Activated CD4-positive, alpha-beta memory T cell treated with anti-CD3 and anti-CD28 coated beads for 36 hours (primary cell): ENCODE measurements around the gene COA6. TPM values are rescaled to one million over a fixed set of nuclear protein-coding genes. Genes with fewer than 3 reads are reported as not detected.
"Not testable (repeated sequence)": the region's sequence is repeated elsewhere in the genome, so short reads cannot be mapped to it uniquely, and the experiment has no call there.

Experiments used
- CTCF ChIA-PET: fragments of 350-600 bp; sonication (Branson Sonifier 250); formaldehyde crosslinking; loops from one replicate; lab custom pipeline; 2021; ENCODE audit warnings: antibody characterized with exemption, inconsistent platforms; lab: Charles Lee
- POLR2A ChIA-PET: fragments of 350-600 bp; sonication (Branson Sonifier 250); formaldehyde crosslinking; loops from one replicate; lab custom pipeline; 2021; ENCODE audit warnings: antibody characterized with exemption; lab: Charles Lee
- DNase-seq: peaks from one replicate; pipeline ENCODE4 v3.0.0-alpha.2; 2020
- H3K27ac Mint-ChIP-seq: one replicate; pipeline ENCODE4 v1.8.0; 2021; ENCODE audit warnings: mixed read lengths
- H3K27me3 Mint-ChIP-seq: one replicate; pipeline ENCODE4 v1.8.0; 2021; ENCODE audit warnings: mixed read lengths
- H3K36me3 Mint-ChIP-seq: one replicate; pipeline ENCODE4 v1.8.0; 2021; ENCODE audit warnings: mixed read lengths
- H3K4me1 Mint-ChIP-seq: one replicate; pipeline ENCODE4 v1.8.0; 2021; ENCODE audit warnings: low read depth, mixed read lengths
- H3K4me3 Mint-ChIP-seq: one replicate; pipeline ENCODE4 v1.8.0; 2021; ENCODE audit warnings: mild to moderate bottlenecking, mixed read lengths
- H3K9me3 Mint-ChIP-seq: one replicate; pipeline ENCODE4 v1.8.0; 2021; ENCODE audit warnings: mixed read lengths
- intact Hi-C: fragments of 100-400 bp; cut with micrococcal nuclease; formaldehyde crosslinking; loops from one replicate; pipeline ENCODE4 v1.15.1; 2023
- total RNA-seq, 2 experiments: library from RNA; stranded (reverse); gene quantifications; one replicate each; pipeline ENCODE4 v1.2.3, GENCODE V29; 2021

Gene COA6
- total RNA-seq, 2 experiments from 2014 or later = 57.7 to 58.5 TPM

DNA sequence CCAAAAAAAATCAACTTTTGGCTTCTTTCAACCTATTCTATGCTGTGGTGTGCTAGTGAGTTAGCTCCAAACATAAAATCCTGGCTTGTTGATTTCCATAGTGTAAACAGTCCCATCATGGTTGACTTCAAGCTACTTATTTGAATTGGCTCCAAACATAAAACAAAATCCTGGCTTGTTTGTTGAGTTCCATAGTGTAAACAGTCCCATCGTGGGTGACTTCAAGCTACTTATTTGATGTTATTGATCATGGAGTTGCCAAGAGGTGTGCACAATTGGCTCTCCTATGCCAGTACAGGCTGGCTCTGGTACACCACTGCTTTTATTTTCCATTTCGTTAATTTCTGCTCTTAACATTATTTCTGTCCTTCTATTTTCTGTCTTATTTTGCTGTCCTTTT, 1.8 kb upstream of the COA6 start:
- Mint-ChIP-seq H3K27me3 (no peaks in the 10 kb centered on the region), H3K36me3 (peaks cover 21% of the 10 kb centered on the region), H3K9me3 (no peaks in the 10 kb centered on the region), H3K4me3 (no peak overlapping the region), H3K27ac (no peak overlapping the region), H3K4me1 (peaks cover 54% of the 10 kb centered on the region)
- intact Hi-C loops = no loop called here
- no peak for DNase-seq
- ChIA-PET CTCF (interaction anchor here (0.9 to 1.6 kb wide), 3 partner anchors 44 to 61 kb away, joined by 4 read pairs; no protein-coding TSS in a partner anchor), POLR2A (no interaction called here)

DNA sequence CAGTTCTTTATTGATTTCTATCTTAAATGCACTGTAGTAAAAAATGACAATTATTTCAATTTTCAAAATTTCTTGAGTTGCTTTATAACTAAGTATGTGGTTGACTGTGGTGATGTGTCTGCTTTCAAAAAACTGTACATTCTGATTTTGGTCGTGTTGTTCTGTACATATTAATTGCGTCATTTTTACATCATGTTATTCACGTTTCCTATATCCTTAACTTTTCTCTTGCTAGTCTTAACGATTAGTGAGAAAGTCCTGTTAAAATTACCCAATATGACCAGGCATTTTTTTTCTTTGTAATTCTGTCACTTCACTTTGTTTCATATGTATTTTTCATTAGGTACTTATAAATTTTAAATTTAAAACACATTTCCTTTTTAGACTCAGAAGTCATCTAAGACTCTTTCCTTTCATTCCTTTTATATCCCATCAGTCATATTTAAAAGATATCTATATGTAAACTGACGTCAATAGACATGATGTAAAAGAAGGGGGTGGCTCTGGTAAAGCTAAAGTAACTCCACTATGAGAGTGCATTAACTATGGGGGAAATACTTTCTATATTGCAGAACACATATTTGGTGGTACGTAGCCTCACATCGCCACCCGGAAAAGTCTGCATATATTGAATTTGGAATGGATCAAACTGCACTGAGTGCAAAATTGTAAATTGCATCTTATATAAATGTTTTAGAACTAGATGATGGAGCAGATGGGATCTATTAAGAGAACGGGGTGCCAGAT, 1.1 kb upstream of the COA6 start:
- Mint-ChIP-seq H3K27me3 (no peaks in the 10 kb centered on the region), H3K27ac (peak overlapping the region; percentile 100), H3K4me3 (peak overlapping the region; percentile 97), H3K36me3 (peaks cover 26% of the 10 kb centered on the region), H3K4me1 (peaks cover 59% of the 10 kb centered on the region), H3K9me3 (no peaks in the 10 kb centered on the region)
- ChIA-PET POLR2A (interaction anchor here (1.8 to 2.0 kb wide), 2 partner anchors 36 to 106 kb away, joined by 7 to 10 read pairs; no protein-coding TSS in a partner anchor), CTCF (interaction anchor here (1.6 to 2.5 kb wide), 3 partner anchors 37 to 45 kb away, joined by 4 to 13 read pairs (median 10); no protein-coding TSS in a partner anchor)
- intact Hi-C loops = loop anchor here (2.0 kb wide), 5 partner anchors 15 to 957 kb away; partner anchors contain the start of genes ARID4B, GGPS1 and TARBP1
- DNase-seq = no peak

DNA sequence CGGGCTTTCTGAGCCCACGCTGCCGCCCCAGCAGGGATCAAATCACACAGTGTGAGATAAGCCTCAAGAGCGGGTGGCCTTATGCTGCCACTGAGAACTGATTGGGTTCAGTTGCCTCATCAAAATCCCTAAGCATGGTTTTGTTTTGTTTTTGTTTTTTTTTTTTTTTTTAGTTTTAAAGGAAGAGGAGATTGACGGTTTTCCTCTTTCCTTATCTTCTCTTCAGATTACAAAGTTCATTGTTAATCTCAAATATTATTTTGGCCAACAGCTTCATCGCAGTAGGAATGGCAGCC, 651 bp downstream of the COA6 start:
- no peak for DNase-seq
- intact Hi-C loops = loop anchor here (1.0 to 2.0 kb wide), 7 partner anchors 17 to 955 kb away; partner anchors contain the start of genes ARID4B, GGPS1 and TARBP1
- CTCF ChIA-PET = interaction anchor here (1.0 to 3.2 kb wide), 6 partner anchors 25 to 105 kb away, joined by 3 to 13 read pairs (median 8); partner anchors contain the start of gene TARBP1
- peaks cover 41% of the 10 kb centered on the region for H3K36me3 Mint-ChIP-seq
- H3K4me1 Mint-ChIP-seq = peaks cover 55% of the 10 kb centered on the region
- H3K9me3 Mint-ChIP-seq = no peaks in the 10 kb centered on the region
- POLR2A ChIA-PET = interaction anchor here (0.7 to 2.3 kb wide), 11 partner anchors 10 to 1131 kb away, joined by 3 to 12 read pairs (median 5); partner anchors contain the start of gene B3GALNT2
- peak overlapping the region; percentile 97 for H3K4me3 Mint-ChIP-seq
- peak overlapping the region; percentile 100 for H3K27ac Mint-ChIP-seq
- no peaks in the 10 kb centered on the region for H3K27me3 Mint-ChIP-seq

DNA sequence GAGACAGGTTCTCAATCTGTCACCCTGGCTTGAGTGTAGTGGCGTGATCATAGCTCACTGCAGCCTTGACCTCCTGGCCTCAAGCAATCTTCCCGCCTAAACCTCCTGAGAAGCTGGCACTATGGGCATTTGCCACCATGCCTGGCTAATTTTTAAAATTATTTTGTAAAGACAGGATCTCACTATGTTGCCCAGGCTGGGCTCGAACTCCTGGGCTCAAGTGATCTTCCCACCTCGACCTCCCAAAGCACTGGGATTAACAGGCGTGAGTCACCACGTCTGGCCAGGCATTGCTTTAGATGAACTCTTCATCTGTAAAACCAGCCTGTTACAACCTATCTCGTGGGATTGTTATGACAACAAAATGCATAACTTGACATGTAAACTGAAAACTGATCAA, 2.4 kb downstream of the COA6 start:
- Mint-ChIP-seq H3K9me3 (peaks cover 5% of the 10 kb centered on the region), H3K27me3 (no peaks in the 10 kb centered on the region), H3K4me3 (no peak overlapping the region), H3K27ac (no peak overlapping the region), H3K4me1 (peaks cover 50% of the 10 kb centered on the region), H3K36me3 (peaks cover 50% of the 10 kb centered on the region)
- ChIA-PET CTCF (interaction anchor here (3.2 kb wide), 1 partner anchor 52 kb away, joined by 12 read pairs; no protein-coding TSS in a partner anchor), POLR2A (no interaction called here)
- no peak for DNase-seq
- intact Hi-C loops = no loop called here

DNA sequence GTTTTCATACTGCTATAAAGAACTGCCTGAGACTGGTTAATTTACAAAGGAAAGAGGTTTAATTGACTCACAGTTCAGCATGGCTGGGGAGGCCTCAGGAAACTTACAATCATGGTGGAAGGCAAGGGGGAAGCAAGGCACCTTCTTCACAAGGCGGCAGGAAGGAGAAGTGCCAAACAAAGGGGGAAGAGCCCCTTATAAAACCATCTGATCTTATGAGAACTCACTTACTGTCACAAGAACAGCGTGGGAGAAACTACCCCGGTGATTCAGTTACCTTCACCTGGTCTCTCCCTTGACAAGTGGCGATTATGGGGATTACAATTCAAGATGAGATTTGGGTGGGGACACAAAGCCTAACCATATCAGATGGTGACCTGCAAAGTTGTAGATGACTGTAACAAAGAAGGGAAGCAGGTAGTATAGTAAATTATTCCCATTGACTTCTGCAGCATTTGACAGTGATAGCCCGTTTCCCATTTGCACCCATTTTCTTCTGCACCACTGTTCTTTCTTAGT, 6.4 kb downstream of the COA6 start:
- CTCF ChIA-PET, POLR2A ChIA-PET, H3K9me3 Mint-ChIP-seq, H3K27ac Mint-ChIP-seq, DNase-seq, H3K4me3 Mint-ChIP-seq, intact Hi-C loops, H3K27me3 Mint-ChIP-seq: not testable (repeated sequence)
- peaks cover 52% of the 10 kb centered on the region for H3K36me3 Mint-ChIP-seq
- peaks cover 33% of the 10 kb centered on the region for H3K4me1 Mint-ChIP-seq

DNA sequence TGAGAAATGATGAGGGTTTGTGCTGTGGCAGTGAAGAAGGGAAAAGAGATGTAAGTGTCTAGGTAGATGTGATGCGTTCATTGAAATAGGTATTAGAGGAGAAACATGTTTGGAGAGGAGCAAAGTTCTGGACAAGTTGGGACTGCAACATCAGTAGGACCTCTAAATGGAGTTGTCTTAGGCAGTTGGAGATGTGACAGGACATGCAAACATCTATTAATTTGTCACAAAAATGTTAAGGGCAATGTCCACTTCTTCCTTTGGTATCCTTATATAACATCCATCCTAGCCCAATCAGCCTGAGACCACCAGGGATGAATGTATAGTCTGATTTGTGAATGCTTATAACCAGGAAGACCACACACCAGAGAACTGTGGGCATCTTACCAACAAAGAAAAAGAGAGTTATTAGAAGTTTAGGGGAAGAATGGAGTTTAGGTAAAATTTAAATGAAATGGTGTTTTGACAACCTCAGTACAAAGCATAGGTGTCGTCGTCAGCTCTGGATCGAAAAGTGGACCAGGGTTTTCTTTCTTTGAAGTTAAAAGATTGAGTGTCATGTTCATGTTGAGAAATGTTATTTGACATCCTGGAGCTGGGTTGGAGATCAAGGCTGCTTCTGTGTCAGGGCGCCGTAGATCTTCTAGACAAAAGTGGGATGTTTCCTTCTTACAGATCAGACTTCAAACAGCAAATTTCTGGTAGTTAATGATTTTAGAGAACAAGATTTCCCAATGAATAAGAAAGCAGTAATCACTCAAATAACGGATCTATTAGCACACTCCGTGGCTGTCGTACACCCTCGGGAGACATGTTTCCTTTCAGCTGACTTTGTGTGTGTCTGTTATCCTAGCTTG, 8.7 kb downstream of the COA6 start:
- CTCF ChIA-PET = no interaction called here
- POLR2A ChIA-PET = no interaction called here
- Mint-ChIP-seq H3K4me3 (no peak overlapping the region), H3K36me3 (peaks cover 44% of the 10 kb centered on the region), H3K27ac (no peak overlapping the region), H3K9me3 (peaks cover 5% of the 10 kb centered on the region), H3K27me3 (no peaks in the 10 kb centered on the region), H3K4me1 (peaks cover 27% of the 10 kb centered on the region)
- DNase-seq = no peak
- intact Hi-C loops = no loop called here

DNA sequence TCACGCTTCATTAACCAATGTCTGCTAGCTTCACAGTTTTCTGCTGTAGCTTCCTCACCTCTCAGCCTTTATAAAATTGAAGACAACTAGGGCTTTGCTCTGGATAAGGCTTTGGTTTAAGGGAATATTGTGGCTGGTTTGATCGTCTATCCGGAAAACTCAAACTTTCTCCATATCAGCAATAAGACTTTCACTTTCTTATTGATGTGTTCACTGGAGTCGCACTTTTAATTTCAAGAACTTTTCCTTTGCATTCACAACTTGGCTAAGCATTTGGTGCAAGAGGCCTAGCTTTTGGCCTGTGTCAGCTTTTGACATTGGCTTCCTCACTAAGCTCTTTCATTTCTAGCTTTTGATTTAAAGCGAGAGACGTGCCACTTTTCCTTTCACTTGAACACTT, 12.9 kb downstream of the COA6 start:
- intact Hi-C loops = loop anchor here (1.0 kb wide), 1 partner anchor 23 kb away; no protein-coding TSS in a partner anchor
- Mint-ChIP-seq H3K27me3 (no peaks in the 10 kb centered on the region), H3K36me3 (peaks cover 20% of the 10 kb centered on the region), H3K4me1 (peaks cover 16% of the 10 kb centered on the region), H3K27ac (peak overlapping the region; percentile 54), H3K9me3 (no peaks in the 10 kb centered on the region), H3K4me3 (peak overlapping the region; percentile 7)
- ChIA-PET CTCF (interaction anchor here (0.6 to 1.2 kb wide), 2 partner anchors 59 to 650 kb away, joined by 3 to 4 read pairs; no protein-coding TSS in a partner anchor), POLR2A (interaction anchor here (0.9 kb wide), 1 partner anchor 13 kb away, joined by 3 read pairs; the partner anchor contains the start of gene COA6)
- DNase-seq = peak; percentile 18

DNA sequence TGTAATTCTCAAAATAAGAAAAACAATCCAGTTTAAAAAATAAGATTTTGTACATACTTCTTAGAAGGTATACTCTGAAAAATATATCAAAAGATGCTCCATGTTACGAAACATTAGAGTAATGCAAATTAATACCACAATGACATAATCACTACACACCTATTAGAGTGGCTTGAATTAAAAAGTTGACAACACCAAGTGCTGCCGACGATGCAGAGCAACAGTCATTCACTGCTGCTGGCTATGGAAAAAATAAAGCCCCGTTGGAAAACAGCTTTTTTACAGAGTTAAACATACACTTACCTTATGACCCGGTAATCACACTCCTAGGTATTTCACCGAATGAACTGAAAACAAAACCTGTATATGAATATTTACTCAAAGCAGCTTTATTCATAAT, 14.8 kb downstream of the COA6 start:
- Mint-ChIP-seq H3K27ac (no peak overlapping the region), H3K9me3 (no peaks in the 10 kb centered on the region), H3K27me3 (no peaks in the 10 kb centered on the region), H3K36me3 (peaks cover 17% of the 10 kb centered on the region), H3K4me1 (peaks cover 16% of the 10 kb centered on the region), H3K4me3 (no peak overlapping the region)
- DNase-seq = no peak
- ChIA-PET POLR2A (no interaction called here), CTCF (no interaction called here)
- intact Hi-C loops = no loop called here

DNA sequence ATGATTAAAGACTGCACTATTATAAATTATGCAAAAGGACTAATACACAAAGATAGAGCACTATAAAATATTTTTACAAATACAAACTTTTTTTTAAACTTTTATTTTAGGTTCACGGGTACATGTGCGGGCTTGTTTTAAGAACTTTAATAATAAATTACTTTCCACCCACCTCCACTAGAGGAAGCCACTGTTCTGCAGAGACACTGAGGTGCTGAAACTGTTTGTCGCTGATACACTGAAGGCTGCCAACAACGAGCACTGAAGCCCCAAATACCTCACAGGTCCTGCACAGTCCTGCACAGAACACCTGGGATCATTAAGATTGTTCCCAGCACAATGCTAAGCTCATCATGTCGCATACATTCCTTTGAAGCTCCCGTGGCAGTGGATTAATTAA, 19.9 kb downstream of the COA6 start:
- Mint-ChIP-seq H3K4me1 (peaks cover 9% of the 10 kb centered on the region), H3K27ac (no peak overlapping the region), H3K9me3 (no peaks in the 10 kb centered on the region), H3K36me3 (peaks cover 11% of the 10 kb centered on the region), H3K4me3 (no peak overlapping the region), H3K27me3 (no peaks in the 10 kb centered on the region)
- CTCF ChIA-PET = no interaction called here
- intact Hi-C loops = no loop called here
- POLR2A ChIA-PET = no interaction called here
- no peak for DNase-seq

DNA sequence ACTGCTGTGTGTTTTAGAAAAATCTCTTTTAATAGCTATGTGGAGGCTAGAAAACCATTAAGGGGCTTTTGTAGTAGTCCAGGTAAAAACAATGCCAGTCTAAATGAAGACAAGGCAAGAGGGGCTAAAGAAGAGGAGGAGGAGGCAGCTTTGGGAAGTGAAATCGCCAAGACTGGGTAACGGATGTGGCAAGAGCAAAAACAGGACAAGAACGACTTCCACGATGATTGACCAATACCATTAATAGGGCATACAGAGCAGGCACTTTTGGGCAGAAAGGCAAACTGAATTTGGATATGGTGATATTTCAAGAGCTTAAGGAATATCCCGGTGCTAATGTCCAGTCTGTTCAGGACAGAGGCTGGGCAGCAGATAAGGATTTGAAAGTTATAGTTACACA, 22.0 kb downstream of the COA6 start:
- no peak overlapping the region for H3K4me3 Mint-ChIP-seq
- intact Hi-C loops = loop anchor here (5.0 kb wide), 1 partner anchor 212 kb away; no protein-coding TSS in a partner anchor
- H3K9me3 Mint-ChIP-seq = no peaks in the 10 kb centered on the region
- H3K36me3 Mint-ChIP-seq = peaks cover 11% of the 10 kb centered on the region
- CTCF ChIA-PET = interaction anchor here (0.5 to 1.4 kb wide), 3 partner anchors 70 to 85 kb away, joined by 3 to 5 read pairs (median 4); no protein-coding TSS in a partner anchor
- no peak for DNase-seq
- POLR2A ChIA-PET = interaction anchor here (1.4 kb wide), 1 partner anchor 22 kb away, joined by 3 read pairs; the partner anchor contains the start of gene COA6
- H3K27me3 Mint-ChIP-seq = no peaks in the 10 kb centered on the region
- peaks cover 26% of the 10 kb centered on the region for H3K4me1 Mint-ChIP-seq
- no peak overlapping the region for H3K27ac Mint-ChIP-seq

DNA sequence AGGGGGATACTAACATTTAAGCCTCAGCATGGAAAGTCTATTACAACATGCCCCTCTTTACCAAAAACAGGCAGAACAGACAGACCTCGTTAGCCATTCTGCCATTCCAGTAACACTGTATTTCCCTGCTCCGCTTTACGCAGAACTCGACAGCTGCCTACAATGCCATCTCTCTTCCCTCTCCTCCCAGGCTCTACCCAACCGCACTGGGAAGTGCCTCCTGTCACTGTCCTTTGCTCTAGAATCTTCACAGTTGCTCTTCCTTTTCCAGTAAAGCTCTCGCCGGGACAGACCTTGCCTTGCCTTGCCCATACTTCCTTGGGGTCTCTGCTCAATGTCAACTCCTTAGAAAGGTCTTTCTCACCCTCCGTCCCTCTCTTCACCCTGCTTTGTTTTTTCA, 22.8 kb downstream of the COA6 start:
- POLR2A ChIA-PET = interaction anchor here (1.4 kb wide), 1 partner anchor 23 kb away, joined by 3 read pairs; the partner anchor contains the start of gene COA6
- peaks cover 33% of the 10 kb centered on the region for H3K4me1 Mint-ChIP-seq
- no peaks in the 10 kb centered on the region for H3K27me3 Mint-ChIP-seq
- CTCF ChIA-PET = interaction anchor here (1.4 kb wide), 1 partner anchor 86 kb away, joined by 5 read pairs; no protein-coding TSS in a partner anchor
- H3K36me3 Mint-ChIP-seq = peaks cover 9% of the 10 kb centered on the region
- H3K4me3 Mint-ChIP-seq = no peak overlapping the region
- no peak for DNase-seq
- H3K27ac Mint-ChIP-seq = peak overlapping the region; percentile 68
- H3K9me3 Mint-ChIP-seq = no peaks in the 10 kb centered on the region
- intact Hi-C loops = loop anchor here (5.0 kb wide), 1 partner anchor 211 kb away; no protein-coding TSS in a partner anchor
